ENCODE data around the gene WSB2. TPM values are rescaled to one million over a fixed set of nuclear protein-coding genes. Genes with fewer than 3 reads are reported as not detected.

Gene WSB2
- total and polyA plus RNA-seq, 9 of the 15 experiments (the other 6 are each of a cell fraction or from before 2014, with no cell fraction given) = 31.4 to 77.6 (median 52.6) TPM

DNA sequence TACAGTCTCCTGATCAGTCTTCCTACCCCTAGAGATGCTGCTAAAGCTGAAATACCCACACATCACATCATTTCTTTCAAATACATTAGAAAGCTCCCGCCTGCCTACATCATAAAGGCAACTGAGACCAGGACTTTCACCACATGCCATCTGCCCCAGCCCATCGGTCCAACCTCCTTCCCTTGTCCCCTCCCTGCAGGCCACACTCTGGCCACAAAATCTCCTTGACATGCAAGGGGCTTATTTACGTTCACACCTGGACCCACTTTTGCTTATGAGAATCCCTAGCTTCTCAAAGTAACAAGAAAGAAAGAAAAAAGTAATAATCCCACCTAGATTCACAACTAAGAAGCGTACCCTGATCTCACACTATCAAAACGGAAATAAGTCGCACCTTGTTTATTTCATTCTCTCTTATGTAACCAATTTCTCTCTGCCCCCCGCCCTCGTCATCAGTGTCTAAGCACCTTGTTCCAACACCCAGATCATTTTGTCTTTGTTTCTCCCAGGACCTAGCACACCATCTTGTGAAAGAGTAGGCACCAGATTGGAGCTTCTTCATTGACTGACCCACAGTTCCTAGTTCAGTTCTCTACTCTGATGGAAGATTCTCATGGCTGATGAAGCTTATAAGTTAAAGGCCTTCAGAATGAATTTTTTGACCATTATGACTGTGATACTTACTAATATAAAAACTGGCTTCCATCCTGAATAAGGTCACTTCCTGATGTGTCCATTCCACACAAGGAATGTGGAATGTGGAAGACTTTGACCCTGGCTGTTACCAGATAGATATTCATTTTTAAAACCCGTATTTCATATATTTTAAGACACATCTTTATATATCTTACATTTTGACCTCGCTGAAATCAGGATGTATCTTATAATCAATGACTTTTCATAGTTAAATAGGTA is 7.7 kb downstream of the WSB2 start:
- FAIRE-seq = no peak

DNA sequence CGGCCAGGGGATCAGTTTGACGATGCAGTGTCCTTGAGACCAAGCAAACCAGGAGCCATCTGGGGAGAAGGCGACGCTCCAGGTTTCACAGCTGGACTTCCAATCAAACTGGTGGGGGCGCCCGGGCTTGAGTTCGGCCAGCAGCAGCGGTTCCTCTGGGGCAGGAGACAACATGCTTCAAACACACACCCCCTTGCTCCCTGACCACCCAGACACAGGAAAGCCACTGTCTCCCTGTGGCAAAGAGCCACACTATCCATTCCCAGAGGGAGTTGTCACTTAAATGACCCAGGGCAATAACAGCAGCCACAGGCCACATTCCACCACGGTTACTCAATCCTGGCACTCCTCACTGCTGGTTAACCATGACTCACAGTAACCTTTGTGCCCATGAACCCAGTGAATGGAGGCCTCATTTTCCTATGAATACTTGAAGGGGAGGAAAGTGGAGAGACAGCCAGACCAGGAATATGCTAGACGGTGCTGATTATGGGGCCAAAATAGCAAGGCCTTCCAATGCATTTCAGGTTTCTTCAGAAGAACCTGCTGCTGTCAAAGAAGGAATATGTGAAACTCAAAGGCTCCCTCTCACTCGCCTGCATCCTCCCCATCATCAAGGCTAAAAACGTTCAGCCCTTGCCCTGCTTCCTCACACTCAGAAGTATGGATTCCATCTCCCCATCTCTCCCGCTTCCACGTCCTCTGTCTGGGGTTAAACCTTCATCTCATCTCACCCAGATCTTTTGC is 8.5 kb downstream of the WSB2 start:
- Histone ChIP-seq H3K9ac (ENCODE audit: insufficient read depth in 1 of 2, low read depth in 2 of 2, low read length in 2 of 2) (no peak overlapping the region), H3K27ac (ENCODE audit: extremely low read depth, low read depth, low read length) (no peak overlapping the region), H3K4me3 (no peak overlapping the region), H3K36me3 (ENCODE audit: control insufficient read depth, insufficient read depth, low read length) (peaks cover 38% of the 10 kb centered on the region; the same call in 2 of the 3 replicates), H3K4me2 (ENCODE audit: insufficient read depth, low read length) (no peak overlapping the region), H4K20me1 (replicated peaks; ENCODE audit: control insufficient read depth, insufficient read depth, low read length) (no peaks in the 10 kb centered on the region), H3K9me3 (replicated peaks; ENCODE audit: control insufficient read depth, insufficient read depth, low read depth, low read length) (no peaks in the 10 kb centered on the region), H2AFZ (ENCODE audit: low read depth, low read length) (no peak overlapping the region), H3K27me3 (ENCODE audit: control insufficient read depth in 2 of 2, insufficient read depth in 2 of 2, low read length in 2 of 2) (no peaks in the 10 kb centered on the region), H3K79me2 (ENCODE audit: control insufficient read depth, insufficient read depth, low read length) (peaks cover 5% of the 10 kb centered on the region; the same call in 1 of the 3 replicates), H3K4me1 (replicated peaks in 1 of 2; ENCODE audit: control insufficient read depth in 2 of 2, insufficient read depth in 2 of 2, low read length in 2 of 2) (no peaks in the 10 kb centered on the region), H3K9me1 (ENCODE audit: control insufficient read depth, insufficient read depth, low read length) (no peaks in the 10 kb centered on the region)
- DNase-seq (ENCODE audit: extremely low read depth in 1 of 4, low spot score in 3 of 4) (no peak), FAIRE-seq (no peak), ATAC-seq (no peak)
- WGBS (ENCODE audit: insufficient coverage, low coverage, missing lambda C conversion rate) = 80% methylated on average over 13 of the region's 14 CpGs
- ChIA-PET CTCF (ENCODE audit: low intra/inter-chr PET ratio) (no interaction called here), POLR2A (interaction anchor here (0.6 to 1.7 kb wide), 3 partner anchors 10 to 1656 kb away, joined by 3 to 5 read pairs (median 4); no protein-coding TSS in a partner anchor)
- no TSS peak for BruUV-seq (replicated peaks)
- in situ Hi-C loops (cut with MboI) (no loop called here), intact Hi-C loops (cut with micrococcal nuclease) (no loop called here)
- TF ChIP-seq ZNF408 (CRISPR knock-in tag; IDR thresholded peaks at IDR 0.05; ENCODE audit: low read depth) (no peak), ZNF717 (CRISPR knock-in tag; IDR thresholded peaks at IDR 0.05) (no peak), ZNF253 (CRISPR knock-in tag; conservative IDR thresholded peaks at IDR 0.05) (no peak), SMC3 (conservative IDR thresholded peaks at IDR 0.05; ENCODE audit: insufficient read depth, low read depth, low read length) (no peak), ZNF830 (CRISPR knock-in tag; IDR thresholded peaks at IDR 0.05) (no peak), NCOR1 (IDR thresholded peaks at IDR 0.05) (no peak)
- TF ChIP-seq, protein P1, sequence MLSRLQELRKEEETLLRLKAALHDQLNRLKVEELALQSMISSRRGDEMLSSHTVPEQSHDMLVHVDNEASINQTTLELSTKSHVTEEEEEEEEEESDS (CRISPR knock-in tag; IDR thresholded peaks at IDR 0.05) = no peak
- TF ChIP-seq, protein P2, sequence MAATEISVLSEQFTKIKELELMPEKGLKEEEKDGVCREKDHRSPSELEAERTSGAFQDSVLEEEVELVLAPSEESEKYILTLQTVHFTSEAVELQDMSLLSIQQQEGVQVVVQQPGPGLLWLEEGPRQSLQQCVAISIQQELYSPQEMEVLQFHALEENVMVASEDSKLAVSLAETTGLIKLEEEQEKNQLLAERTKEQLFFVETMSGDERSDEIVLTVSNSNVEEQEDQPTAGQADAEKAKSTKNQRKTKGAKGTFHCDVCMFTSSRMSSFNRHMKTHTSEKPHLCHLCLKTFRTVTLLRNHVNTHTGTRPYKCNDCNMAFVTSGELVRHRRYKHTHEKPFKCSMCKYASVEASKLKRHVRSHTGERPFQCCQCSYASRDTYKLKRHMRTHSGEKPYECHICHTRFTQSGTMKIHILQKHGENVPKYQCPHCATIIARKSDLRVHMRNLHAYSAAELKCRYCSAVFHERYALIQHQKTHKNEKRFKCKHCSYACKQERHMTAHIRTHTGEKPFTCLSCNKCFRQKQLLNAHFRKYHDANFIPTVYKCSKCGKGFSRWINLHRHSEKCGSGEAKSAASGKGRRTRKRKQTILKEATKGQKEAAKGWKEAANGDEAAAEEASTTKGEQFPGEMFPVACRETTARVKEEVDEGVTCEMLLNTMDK (IDR thresholded peaks at IDR 0.05; ENCODE audit: borderline replicate concordance, insufficient read depth, low read depth, low read length, poor library complexity, severe bottlenecking) = no peak

More for the DNA sequence above, 7.7 kb downstream of the WSB2 start:
- Histone ChIP-seq H3K27me3 (ENCODE audit: control insufficient read depth in 2 of 2, insufficient read depth in 2 of 2, low read length in 2 of 2) (no peaks in the 10 kb centered on the region), H3K4me1 (replicated peaks in 1 of 2; ENCODE audit: control insufficient read depth in 2 of 2, insufficient read depth in 2 of 2, low read length in 2 of 2) (no peaks in the 10 kb centered on the region), H4K20me1 (replicated peaks; ENCODE audit: control insufficient read depth, insufficient read depth, low read length) (no peaks in the 10 kb centered on the region), H3K36me3 (ENCODE audit: control insufficient read depth, insufficient read depth, low read length) (peaks cover 32% of the 10 kb centered on the region; the same call in 2 of the 3 replicates), H3K27ac (ENCODE audit: extremely low read depth, low read depth, low read length) (no peak overlapping the region), H3K79me2 (ENCODE audit: control insufficient read depth, insufficient read depth, low read length) (peaks cover 5% of the 10 kb centered on the region; the same call in 1 of the 3 replicates), H3K9ac (ENCODE audit: insufficient read depth in 1 of 2, low read depth in 2 of 2, low read length in 2 of 2) (no peak overlapping the region), H3K4me2 (ENCODE audit: insufficient read depth, low read length) (no peak overlapping the region), H3K9me3 (replicated peaks; ENCODE audit: control insufficient read depth, insufficient read depth, low read depth, low read length) (no peaks in the 10 kb centered on the region), H2AFZ (ENCODE audit: low read depth, low read length) (no peak overlapping the region), H3K4me3 (no peak overlapping the region), H3K9me1 (ENCODE audit: control insufficient read depth, insufficient read depth, low read length) (no peaks in the 10 kb centered on the region)
- POLR2A ChIA-PET = interaction anchor here (1.2 to 1.7 kb wide), 3 partner anchors 9 to 18 kb away, joined by 3 to 5 read pairs (median 4); no protein-coding TSS in a partner anchor
- intact Hi-C loops (cut with micrococcal nuclease) (no loop called here), in situ Hi-C loops (cut with MboI) (no loop called here)
- TF ChIP-seq TCF7 (IDR thresholded peaks at IDR 0.05; ENCODE audit: borderline replicate concordance) (no peak), NUFIP1 (IDR thresholded peaks at IDR 0.05; ENCODE audit: partially characterized antibody) (no peak), HDAC1 (IDR thresholded peaks at IDR 0.05) (no peak)
- ATAC-seq (no peak), DNase-seq (ENCODE audit: extremely low read depth in 1 of 4, low spot score in 3 of 4) (no peak)
- CTCF ChIA-PET (ENCODE audit: low intra/inter-chr PET ratio) = no interaction called here
- no TSS peak for BruUV-seq (replicated peaks)
- WGBS (ENCODE audit: insufficient coverage, low coverage, missing lambda C conversion rate) = 90% methylated on average over 10 of the region's 10 CpGs

All from K562 (cell line).